OCI-LY1 (cell line): ENCODE data around the gene KRTCAP2.

Experiments used
- H2AFZ ChIP-seq: fragments of 200-600 bp; sonication (generic), shearing (Covaris generic); 2 replicates; pipeline ENCODE4 v1.6.0; 2014; ENCODE audit warnings: antibody characterized with exemption, mild to moderate bottlenecking, low read length
- H3F3A ChIP-seq: fragments of 200-600 bp; sonication (generic), shearing (Covaris generic); 2 replicates; pipeline ENCODE4 v1.6.0; 2014; ENCODE audit warnings: mild to moderate bottlenecking, antibody characterized with exemption, low read length, moderate library complexity; ENCODE audit not compliant: insufficient read depth
- H3K27ac ChIP-seq: fragments of 200-600 bp; sonication (generic); 2 replicates; pipeline ENCODE4 v1.5.1; 2014; ENCODE audit warnings: low read length, mixed run types, mild to moderate bottlenecking, low read depth; ENCODE audit not compliant: poor library complexity, severe bottlenecking
- H3K27me3 ChIP-seq: fragments of 200-600 bp; sonication (generic); 2 replicates; pipeline ENCODE4 v1.6.0; 2014; ENCODE audit warnings: antibody characterized with exemption, mild to moderate bottlenecking, low read length, moderate library complexity; ENCODE audit not compliant: insufficient read depth
- H3K36me3 ChIP-seq: fragments of 200-600 bp; sonication (generic); 2 replicates; pipeline ENCODE4 v1.6.1; 2014; ENCODE audit warnings: mild to moderate bottlenecking, antibody characterized with exemption, low read length, moderate library complexity, mixed read lengths; ENCODE audit not compliant: insufficient read depth
- H3K4me1 ChIP-seq: fragments of 200-600 bp; sonication (generic); 2 replicates; pipeline ENCODE4 v1.5.1; 2014; ENCODE audit warnings: mild to moderate bottlenecking, low read length, moderate library complexity; ENCODE audit not compliant: insufficient read depth, severe bottlenecking
- H3K4me2 ChIP-seq: fragments of 200-600 bp; sonication (generic), shearing (Covaris generic); 2 replicates; pipeline ENCODE4 v1.6.1; 2014; ENCODE audit warnings: low read length
- H3K4me3 ChIP-seq: fragments of 200-600 bp; sonication (generic); 2 replicates; pipeline ENCODE4 v1.5.1; 2014; ENCODE audit warnings: low read length, low read depth, mild to moderate bottlenecking, mixed read lengths; ENCODE audit not compliant: poor library complexity, severe bottlenecking
- H3K79me2 ChIP-seq: fragments of 200-600 bp; shearing (Covaris generic); 2 replicates; pipeline ENCODE4 v1.6.1; 2016; ENCODE audit warnings: mixed run types, low read length, mixed read lengths; ENCODE audit not compliant: insufficient read depth
- H3K9ac ChIP-seq: fragments of 200-600 bp; sonication (generic), shearing (Covaris generic); 2 replicates; pipeline ENCODE4 v1.6.1; 2014; ENCODE audit warnings: mild to moderate bottlenecking, low read length, mixed read lengths
- H3K9me2 ChIP-seq: fragments of 200-600 bp; sonication (generic), shearing (Covaris generic); 2 replicates; pipeline ENCODE4 v1.6.1; 2014; ENCODE audit warnings: low read depth, mild to moderate bottlenecking, low read length, mixed read lengths
- H3K9me3 ChIP-seq: fragments of 200-600 bp; shearing (Covaris generic); 2 replicates; pipeline ENCODE4 v1.6.1; 2014; ENCODE audit warnings: low read length, mixed read lengths
- H4K20me1 ChIP-seq: fragments of 200-600 bp; sonication (generic), shearing (Covaris generic); 2 replicates; pipeline ENCODE4 v1.6.0; 2016; ENCODE audit warnings: mild to moderate bottlenecking, low read length; ENCODE audit not compliant: insufficient read depth
- EZH2 ChIP-seq: fragments of 200-600 bp; sonication (generic), shearing (Covaris generic); IDR thresholded peaks from 2 replicates; pipeline ENCODE4 v1.8.0; 2017; ENCODE audit warnings: borderline replicate concordance, mixed run types, mild to moderate bottlenecking, antibody characterized with exemption, low read length, moderate library complexity, mixed read lengths
- TF ChIP-seq, protein P1 (sequence below): fragments of 200-600 bp; sonication (generic), shearing (Covaris generic); IDR thresholded peaks from 2 replicates; pipeline ENCODE4 v1.5.1; 2017; ENCODE audit warnings: mild to moderate bottlenecking, antibody characterized with exemption, low read length, moderate library complexity, mixed read lengths

Gene KRTCAP2

GRCh38 chr1:155210314-155211104 is 37.4 kb upstream of the KRTCAP2 start:
- Histone ChIP-seq H3K79me2 (no peaks in the 10 kb centered on the region), H2AFZ (no peak overlapping the region), H3K27ac (no peak overlapping the region), H3K4me3 (peak overlapping the region; percentile 94), H3K4me2 (peak overlapping the region; percentile 95), H3K9me3 (no peaks in the 10 kb centered on the region), H3F3A (peaks cover 4% of the 10 kb centered on the region; the same call in 1 of the 2 replicates), H4K20me1 (no peaks in the 10 kb centered on the region), H3K27me3 (no peaks in the 10 kb centered on the region), H3K36me3 (no peaks in the 10 kb centered on the region), H3K9me2 (no peaks in the 10 kb centered on the region), H3K9ac (no peak overlapping the region; the same call in 1 of the 2 replicates), H3K4me1 (peaks cover 31% of the 10 kb centered on the region)
- TF ChIP-seq, protein P1, sequence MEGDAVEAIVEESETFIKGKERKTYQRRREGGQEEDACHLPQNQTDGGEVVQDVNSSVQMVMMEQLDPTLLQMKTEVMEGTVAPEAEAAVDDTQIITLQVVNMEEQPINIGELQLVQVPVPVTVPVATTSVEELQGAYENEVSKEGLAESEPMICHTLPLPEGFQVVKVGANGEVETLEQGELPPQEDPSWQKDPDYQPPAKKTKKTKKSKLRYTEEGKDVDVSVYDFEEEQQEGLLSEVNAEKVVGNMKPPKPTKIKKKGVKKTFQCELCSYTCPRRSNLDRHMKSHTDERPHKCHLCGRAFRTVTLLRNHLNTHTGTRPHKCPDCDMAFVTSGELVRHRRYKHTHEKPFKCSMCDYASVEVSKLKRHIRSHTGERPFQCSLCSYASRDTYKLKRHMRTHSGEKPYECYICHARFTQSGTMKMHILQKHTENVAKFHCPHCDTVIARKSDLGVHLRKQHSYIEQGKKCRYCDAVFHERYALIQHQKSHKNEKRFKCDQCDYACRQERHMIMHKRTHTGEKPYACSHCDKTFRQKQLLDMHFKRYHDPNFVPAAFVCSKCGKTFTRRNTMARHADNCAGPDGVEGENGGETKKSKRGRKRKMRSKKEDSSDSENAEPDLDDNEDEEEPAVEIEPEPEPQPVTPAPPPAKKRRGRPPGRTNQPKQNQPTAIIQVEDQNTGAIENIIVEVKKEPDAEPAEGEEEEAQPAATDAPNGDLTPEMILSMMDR = no peak
- TF ChIP-seq EZH2 = no peak

DNA sequence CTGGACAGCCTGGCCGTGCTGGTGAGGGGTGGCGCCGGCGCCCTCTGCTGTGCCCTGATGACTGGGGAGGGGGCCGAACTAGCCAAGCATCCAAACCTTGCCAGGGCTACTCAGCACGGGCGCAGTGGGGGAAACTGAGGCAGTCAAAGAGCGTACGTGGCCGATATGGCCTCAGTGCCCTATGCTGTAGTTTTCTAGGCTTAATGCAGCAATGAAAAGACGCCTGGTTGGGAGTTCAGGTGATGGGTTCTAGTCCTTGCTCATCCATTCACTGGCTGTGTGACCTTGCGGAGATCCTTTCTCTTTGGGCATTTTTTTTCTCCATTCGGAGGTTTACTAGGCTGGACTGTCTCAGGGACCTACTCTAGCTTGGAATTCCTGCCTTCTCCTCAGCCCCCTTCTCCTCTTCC is 36.2 kb upstream of the KRTCAP2 start:
- H4K20me1 ChIP-seq = no peaks in the 10 kb centered on the region
- no peak overlapping the region for H2AFZ ChIP-seq
- TF ChIP-seq, protein P1 = no peak
- TF ChIP-seq EZH2 = no peak
- H3K9ac ChIP-seq = peak overlapping the region; percentile 81
- no peaks in the 10 kb centered on the region for H3K79me2 ChIP-seq
- H3K4me2 ChIP-seq = peak overlapping the region; percentile 95
- H3K36me3 ChIP-seq = no peaks in the 10 kb centered on the region
- H3K27me3 ChIP-seq = no peaks in the 10 kb centered on the region
- no peaks in the 10 kb centered on the region for H3K9me2 ChIP-seq
- H3F3A ChIP-seq = peaks cover 4% of the 10 kb centered on the region; the same call in 1 of the 2 replicates
- peak overlapping the region; percentile 15 for H3K27ac ChIP-seq
- H3K9me3 ChIP-seq = no peaks in the 10 kb centered on the region
- H3K4me1 ChIP-seq = peaks cover 31% of the 10 kb centered on the region
- peak overlapping the region; percentile 94 for H3K4me3 ChIP-seq

DNA sequence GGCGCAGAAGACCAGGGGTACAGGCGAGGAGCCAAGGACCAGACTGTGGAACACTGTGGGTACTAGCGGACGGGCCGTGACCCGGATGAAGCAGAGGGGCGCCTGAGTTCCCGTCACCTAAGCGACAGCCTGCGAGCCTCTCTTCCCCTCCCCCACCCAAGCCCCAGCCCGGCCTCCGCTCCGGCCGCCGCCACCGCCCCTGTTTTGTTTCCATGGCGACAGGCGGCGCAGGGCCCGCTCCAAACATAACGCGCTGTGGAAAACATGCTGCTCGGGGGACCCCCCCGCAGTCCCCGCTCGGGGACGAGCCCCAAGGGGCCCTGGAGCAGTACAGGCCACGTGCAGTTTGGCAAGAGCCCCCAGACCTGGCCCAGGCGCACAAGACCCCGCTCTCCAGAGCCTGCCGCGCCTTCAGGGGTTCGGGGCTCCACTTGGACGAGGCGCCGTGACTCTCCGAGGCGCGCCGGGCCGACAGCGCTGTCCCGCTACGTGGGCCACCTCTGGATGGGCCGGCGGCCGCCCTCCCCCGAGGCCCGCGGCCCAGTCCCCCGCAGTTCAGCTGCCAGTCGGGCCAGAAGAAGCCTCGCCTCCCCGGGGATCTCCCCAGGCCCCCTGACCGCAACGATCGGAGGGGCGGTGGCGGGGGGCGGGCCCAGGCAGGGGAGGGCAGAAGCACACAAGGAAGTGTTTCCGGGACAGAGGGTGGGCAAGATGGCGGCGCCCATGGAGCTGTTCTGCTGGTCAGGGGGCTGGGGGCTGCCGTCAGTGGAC is 35.6 kb upstream of the KRTCAP2 start, which contains the start of gene MTX1:
TSS of gene MTX1 (plus strand) at position 155 of the 771 bp plus-strand sequence. CDS start at position 265, 110 bp downstream.
- no peaks in the 10 kb centered on the region for H3K79me2 ChIP-seq
- H3K4me1 ChIP-seq = peaks cover 31% of the 10 kb centered on the region
- H3K4me2 ChIP-seq = peak within 1 kb of the TSS; percentile 95
- H3K9ac ChIP-seq = peak within 1 kb of the TSS; percentile 81
- peak within 1 kb of the TSS; percentile 58 for H3K27ac ChIP-seq
- H4K20me1 ChIP-seq = no peaks in the 10 kb centered on the region
- TF ChIP-seq, protein P1 = no peak
- no peak for TF ChIP-seq EZH2
- no peaks in the 10 kb centered on the region for H3K9me2 ChIP-seq
- peaks cover 4% of the 10 kb centered on the region; the same call in 1 of the 2 replicates for H3F3A ChIP-seq
- no peak within 1 kb of the TSS for H2AFZ ChIP-seq
- H3K36me3 ChIP-seq = no peaks in the 10 kb centered on the region
- H3K27me3 ChIP-seq = no peaks in the 10 kb centered on the region
- peak within 1 kb of the TSS; percentile 94 for H3K4me3 ChIP-seq
- H3K9me3 ChIP-seq = no peaks in the 10 kb centered on the region
